Fibroblast of skin of left quadriceps (primary cell): ENCODE measurements around the gene C11orf98.
"Not testable (repeated sequence)": the region's sequence is repeated elsewhere in the genome, so short reads cannot be mapped to it uniquely, and the experiment has no call there.

Source experiments
- DNase-seq, 2 experiments: peaks; one replicate each; pipeline ENCODE4 v3.0.0-alpha.2; 2013; ENCODE audit warnings: low read depth in 2 of 2

Gene C11orf98

GRCh38 chr11:62682518-62682917 is 17.5 kb upstream of the C11orf98 start:
- no peak for DNase-seq

GRCh38 chr11:62680825-62681240 is 15.8 kb upstream of the C11orf98 start:
- DNase-seq = peak; percentile 66 to 67

GRCh38 chr11:62678770-62679696 is 14.0 kb upstream of the C11orf98 start, which contains the start of gene UBXN1:
Gene UBXN1 (minus strand): TSS chr11:62679073. CDS start chr11:62678923, 150 bp downstream.
- DNase-seq = peak; percentile 71 to 80

GRCh38 chr11:62678433-62678769 is 13.4 kb upstream of the C11orf98 start:
- no peak for DNase-seq

- no peak for DNase-seq
These were observed 12.7 kb upstream of the C11orf98 start for GRCh38 chr11:62677714-62678113.

GRCh38 chr11:62677156-62677555 is 12.1 kb upstream of the C11orf98 start:
- no peak for DNase-seq

GRCh38 chr11:62676698-62677097 is 11.7 kb upstream of the C11orf98 start:
- DNase-seq = no peak

GRCh38 chr11:62675415-62675814 is 10.4 kb upstream of the C11orf98 start:
- not testable (repeated sequence) for DNase-seq

GRCh38 chr11:62673196-62673525 is 8.2 kb upstream of the C11orf98 start:
- DNase-seq = no peak

- peak; percentile 69 to 74 for DNase-seq
These were observed 6.8 kb upstream of the C11orf98 start, which contains the start of the genes LBHD1 and UQCC3 for GRCh38 chr11:62671608-62672389. Gene LBHD1 (minus strand): TSS chr11:62672267. CDS start chr11:62670031, 2,236 bp downstream. Gene UQCC3 (plus strand): TSS chr11:62671673. CDS start chr11:62671746, 73 bp downstream.

- DNase-seq = no peak
These were observed 6.2 kb upstream of the C11orf98 start for GRCh38 chr11:62671236-62671607.

GRCh38 chr11:62669420-62670161 is 4.6 kb upstream of the C11orf98 start:
- no peak for DNase-seq

GRCh38 chr11:62667460-62667859 is 2.5 kb upstream of the C11orf98 start:
- DNase-seq = no peak

GRCh38 chr11:62666259-62666926 is 1.4 kb upstream of the C11orf98 start:
- DNase-seq = no peak

- no peak for DNase-seq
These were observed 719 bp upstream of the C11orf98 start for GRCh38 chr11:62665599-62666258.

GRCh38 chr11:62664405-62665074 is 470 bp downstream of the C11orf98 start:
- no peak for DNase-seq

GRCh38 chr11:62656796-62657429 is 8.1 kb downstream of the C11orf98 start:
- no peak for DNase-seq

- no peak for DNase-seq
These were observed 10.7 kb downstream of the C11orf98 start for GRCh38 chr11:62654297-62654696.

GRCh38 chr11:62652161-62653006 is 12.6 kb downstream of the C11orf98 start:
- DNase-seq = no peak
